GM10248 (cell line): Measurements from ENCODE around the gene EPHA8.

Experiments
- CTCF ChIA-PET: fragments of 300-600 bp; sonication (Branson Sonifier 250); formaldehyde crosslinking; extraction: SDS; loops from one replicate; lab custom pipeline; 2021; ENCODE audit warnings: antibody characterized with exemption; lab: Yijun Ruan, JAX
- POLR2A ChIA-PET: fragments of 350-650 bp; sonication (Branson Sonifier 250); formaldehyde crosslinking; extraction: SDS; loops from one replicate; lab custom pipeline; 2020; ENCODE audit warnings: antibody characterized with exemption; lab: Yijun Ruan, JAX
- DNase-seq: peaks from one replicate; pipeline ENCODE4 v3.0.0; 2012; ENCODE audit errors: extremely low spot score
- TF ChIP-seq, protein P1 (sequence below): IDR thresholded peaks from 2 replicates; pipeline ENCODE4 v1.5.1; 2012; ENCODE audit warnings: mild to moderate bottlenecking, low read depth; ENCODE audit errors: extremely low read depth, missing control alignments, control extremely low read depth

Gene EPHA8

DNA sequence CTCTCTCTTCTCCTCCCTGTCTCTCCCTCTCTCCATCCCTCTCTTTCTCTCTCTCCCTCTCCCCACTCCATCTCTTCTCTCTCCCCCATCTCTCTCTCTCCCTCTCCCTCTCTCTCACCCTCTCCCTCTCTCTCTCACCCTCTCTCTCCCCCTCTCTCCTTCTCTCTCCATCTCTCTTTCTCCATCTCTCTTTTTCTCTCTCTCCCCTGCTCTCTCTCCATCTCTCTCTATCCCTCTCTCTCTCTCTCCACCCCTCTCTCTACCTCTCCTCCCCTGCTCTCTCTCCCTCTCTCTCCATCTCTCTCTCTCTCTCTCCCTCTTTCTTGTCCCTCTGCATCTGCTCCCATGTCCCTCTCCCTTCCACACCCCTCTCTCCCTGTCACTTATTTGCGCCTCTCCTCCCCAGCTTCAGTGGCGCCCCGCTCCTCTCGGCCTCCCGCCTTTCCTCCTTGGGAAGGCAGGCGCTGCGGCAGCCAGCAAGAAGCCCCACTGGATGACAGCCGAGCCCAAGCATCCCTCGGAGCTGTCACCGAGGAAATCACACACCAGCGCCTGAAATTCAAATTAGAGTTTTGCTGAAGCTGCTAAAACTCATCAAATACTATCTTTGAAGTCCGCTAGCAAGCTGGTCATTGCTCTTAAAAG, 15.3 kb upstream of the EPHA8 start:
- no peak for DNase-seq
- POLR2A ChIA-PET, result no interaction called here
- CTCF ChIA-PET, result no interaction called here

DNA sequence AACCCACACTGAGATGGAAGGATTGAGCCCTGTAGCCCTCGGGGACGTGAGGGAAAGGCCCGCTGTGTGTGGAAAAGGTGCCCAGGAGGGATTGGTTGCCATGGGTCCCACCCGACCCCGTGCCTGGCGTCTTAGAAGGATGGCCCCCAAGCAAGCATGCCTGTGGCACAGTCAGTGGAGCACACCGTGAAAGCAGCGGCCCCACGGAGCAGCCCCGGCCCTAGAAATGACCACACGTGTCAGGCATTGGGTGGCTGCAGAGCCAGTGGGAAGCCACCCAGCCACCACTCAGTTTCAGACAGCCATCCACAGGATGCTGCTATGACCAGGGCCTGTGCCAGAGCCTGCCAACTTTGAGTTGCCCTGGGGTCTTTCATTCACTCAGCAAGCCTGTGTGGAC, 13.3 kb upstream of the EPHA8 start:
- ChIA-PET POLR2A (no interaction called here), CTCF (no interaction called here)
- no peak for DNase-seq
- TF ChIP-seq, protein P1, sequence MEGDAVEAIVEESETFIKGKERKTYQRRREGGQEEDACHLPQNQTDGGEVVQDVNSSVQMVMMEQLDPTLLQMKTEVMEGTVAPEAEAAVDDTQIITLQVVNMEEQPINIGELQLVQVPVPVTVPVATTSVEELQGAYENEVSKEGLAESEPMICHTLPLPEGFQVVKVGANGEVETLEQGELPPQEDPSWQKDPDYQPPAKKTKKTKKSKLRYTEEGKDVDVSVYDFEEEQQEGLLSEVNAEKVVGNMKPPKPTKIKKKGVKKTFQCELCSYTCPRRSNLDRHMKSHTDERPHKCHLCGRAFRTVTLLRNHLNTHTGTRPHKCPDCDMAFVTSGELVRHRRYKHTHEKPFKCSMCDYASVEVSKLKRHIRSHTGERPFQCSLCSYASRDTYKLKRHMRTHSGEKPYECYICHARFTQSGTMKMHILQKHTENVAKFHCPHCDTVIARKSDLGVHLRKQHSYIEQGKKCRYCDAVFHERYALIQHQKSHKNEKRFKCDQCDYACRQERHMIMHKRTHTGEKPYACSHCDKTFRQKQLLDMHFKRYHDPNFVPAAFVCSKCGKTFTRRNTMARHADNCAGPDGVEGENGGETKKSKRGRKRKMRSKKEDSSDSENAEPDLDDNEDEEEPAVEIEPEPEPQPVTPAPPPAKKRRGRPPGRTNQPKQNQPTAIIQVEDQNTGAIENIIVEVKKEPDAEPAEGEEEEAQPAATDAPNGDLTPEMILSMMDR, result no peak

More for the DNA sequence above, 15.3 kb upstream of the EPHA8 start:
- TF ChIP-seq, protein P1, result no peak

DNA sequence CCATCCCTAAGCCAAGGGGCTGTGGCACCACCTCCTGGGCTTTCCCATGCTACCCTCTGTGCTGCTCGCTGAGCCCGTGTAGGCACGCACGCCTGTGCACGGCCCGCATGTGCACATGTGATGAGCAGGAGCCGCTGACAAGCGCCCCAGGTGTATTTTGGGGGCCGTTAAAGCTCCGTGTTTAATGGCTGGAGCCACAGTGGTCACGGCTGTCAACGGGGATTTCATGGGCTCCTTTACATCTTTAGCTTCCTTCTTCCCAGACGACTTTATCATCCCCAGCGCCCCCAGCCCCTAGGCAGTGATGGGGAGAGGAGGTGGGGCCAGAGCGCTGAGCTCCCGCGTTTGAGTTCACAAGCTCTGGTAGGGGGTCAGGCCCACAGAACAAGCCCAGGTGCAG, 11.7 kb upstream of the EPHA8 start:
- TF ChIP-seq, protein P1, result no peak
- CTCF ChIA-PET, result interaction anchor here (1.4 kb wide), 1 partner anchor 44 kb away, joined by 3 read pairs; no protein-coding TSS in a partner anchor
- POLR2A ChIA-PET, result no interaction called here
- DNase-seq, result no peak

DNA sequence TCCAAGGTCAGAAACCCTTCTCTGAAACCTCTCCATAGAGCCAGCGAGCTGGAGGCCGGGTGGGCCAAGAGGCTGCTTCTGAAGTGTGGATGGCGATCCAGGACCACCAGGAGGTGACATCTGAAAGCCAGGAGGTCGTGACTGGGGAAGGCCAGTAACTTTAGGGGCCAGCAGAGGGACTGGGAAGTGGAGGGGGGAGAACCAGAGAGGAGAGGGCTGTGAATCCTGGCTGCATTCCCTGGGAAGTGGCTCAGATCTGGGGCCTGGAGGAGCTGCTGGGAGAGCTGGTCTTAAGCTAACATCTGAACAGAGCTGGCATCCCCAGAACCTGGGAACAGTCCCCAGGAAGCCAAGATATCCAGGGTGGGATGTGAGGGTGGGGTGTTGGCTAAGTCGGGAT, 11.3 kb upstream of the EPHA8 start:
- CTCF ChIA-PET, result interaction anchor here (1.4 kb wide), 1 partner anchor 45 kb away, joined by 3 read pairs; no protein-coding TSS in a partner anchor
- TF ChIP-seq, protein P1, result no peak
- POLR2A ChIA-PET, result no interaction called here
- DNase-seq, result no peak

DNA sequence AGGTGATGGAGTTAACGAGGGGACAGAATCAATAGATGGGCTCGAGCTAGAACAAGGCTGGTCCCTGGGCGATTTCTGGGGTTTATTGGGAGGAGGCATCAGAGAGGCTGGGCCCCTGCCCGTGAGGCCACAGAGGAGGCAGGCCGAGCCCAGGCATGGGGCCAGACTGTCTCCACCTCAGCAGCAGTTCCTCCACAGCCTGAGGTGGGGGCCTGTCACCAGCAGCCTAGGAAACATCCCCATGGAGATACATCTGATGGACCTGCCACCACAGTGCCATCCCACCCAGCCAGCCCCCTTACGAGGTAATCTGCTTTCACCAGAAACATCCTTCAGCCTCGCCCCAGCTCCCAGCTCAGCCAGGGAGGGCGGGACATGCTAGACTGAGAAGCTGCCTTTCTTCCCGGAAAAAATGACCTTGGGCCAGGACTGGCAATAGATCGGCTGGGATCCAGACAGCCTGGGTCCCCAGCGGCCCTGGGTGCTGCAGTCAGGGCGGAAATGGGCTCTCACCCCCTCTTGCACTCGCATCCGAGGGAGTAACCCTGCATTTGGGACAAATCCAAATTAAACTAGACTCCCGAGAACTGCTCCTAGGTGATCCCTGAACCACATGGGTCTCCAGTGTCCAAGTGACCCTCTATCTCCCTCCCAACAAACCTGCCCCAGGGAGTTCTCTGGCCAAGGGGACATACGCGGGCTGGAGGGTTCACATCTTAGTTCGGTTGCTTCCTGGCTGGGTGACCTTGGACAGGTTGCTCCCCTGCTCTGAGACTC, 10.0 kb upstream of the EPHA8 start:
- CTCF ChIA-PET, result interaction anchor here (1.4 kb wide), 1 partner anchor 46 kb away, joined by 3 read pairs; no protein-coding TSS in a partner anchor
- DNase-seq, result no peak
- POLR2A ChIA-PET, result no interaction called here
- TF ChIP-seq, protein P1, result no peak

DNA sequence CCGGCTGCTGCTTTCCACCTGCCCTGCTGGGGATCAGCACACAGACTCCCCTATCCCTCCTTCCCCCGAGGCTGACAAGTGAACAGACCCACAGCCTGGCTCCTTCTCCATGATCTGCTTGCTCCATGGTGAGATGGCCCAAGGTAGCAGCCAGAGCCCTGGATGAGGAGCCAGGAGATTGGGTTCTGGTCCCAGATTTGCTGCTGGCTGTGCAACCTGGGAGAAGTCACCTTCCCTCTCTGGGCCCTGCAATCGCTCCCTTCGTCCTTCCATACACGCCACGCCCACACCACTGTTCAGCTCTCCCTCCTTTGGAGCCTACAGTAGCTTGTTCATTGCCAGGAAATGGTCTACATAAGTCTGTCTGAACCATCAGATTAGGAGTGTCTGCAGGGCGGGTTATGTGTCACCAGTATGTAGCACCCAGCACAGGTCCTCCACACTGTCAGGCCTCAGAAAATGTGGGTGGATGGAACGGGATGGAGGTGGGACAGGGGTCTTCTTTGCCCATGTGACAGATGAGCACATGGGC, 9.2 kb upstream of the EPHA8 start:
- TF ChIP-seq, protein P1, result no peak
- CTCF ChIA-PET, result no interaction called here
- no peak for DNase-seq
- POLR2A ChIA-PET, result no interaction called here
